GM19193 (cell line): ENCODE results near the gene ABLIM1.

Experiments used
- POLR2A ChIP-seq: IDR thresholded peaks from 4 replicates; pipeline ENCODE4 v1.6.1; 2011; ENCODE audit not compliant: insufficient read depth, insufficient read length; ENCODE audit errors: extremely low read depth

ABLIM1 gene

DNA sequence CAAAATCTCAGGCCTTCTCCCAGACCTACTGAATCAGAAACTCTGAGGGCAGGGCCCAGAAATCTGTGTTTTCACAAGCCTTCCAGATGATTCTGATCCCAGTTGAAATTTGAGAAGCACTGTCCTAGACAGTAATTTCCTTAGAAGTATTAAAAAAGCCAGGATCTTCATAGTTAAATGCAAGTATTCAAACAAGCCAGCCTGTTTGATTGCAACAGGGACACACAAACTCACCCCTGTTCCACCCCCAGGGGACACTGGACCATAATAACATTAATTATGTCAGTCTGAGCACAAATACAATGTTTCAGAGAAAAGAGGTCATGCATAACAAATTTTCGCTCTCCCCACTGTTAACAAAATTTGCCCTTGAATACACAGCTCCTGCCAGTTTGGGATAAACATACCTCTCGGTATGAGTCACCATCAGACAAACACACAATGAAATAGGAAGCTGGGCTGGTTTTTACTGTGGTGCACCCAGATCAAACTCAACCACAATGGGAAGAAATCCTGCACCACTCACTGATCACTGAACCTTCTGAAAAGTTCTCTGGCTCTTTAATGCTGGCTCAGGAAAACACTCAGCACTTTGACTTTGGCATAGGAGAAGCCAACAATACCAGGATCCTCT is 34.3 kb downstream of the ABLIM1 start:
- no peak for TF ChIP-seq POLR2A

DNA sequence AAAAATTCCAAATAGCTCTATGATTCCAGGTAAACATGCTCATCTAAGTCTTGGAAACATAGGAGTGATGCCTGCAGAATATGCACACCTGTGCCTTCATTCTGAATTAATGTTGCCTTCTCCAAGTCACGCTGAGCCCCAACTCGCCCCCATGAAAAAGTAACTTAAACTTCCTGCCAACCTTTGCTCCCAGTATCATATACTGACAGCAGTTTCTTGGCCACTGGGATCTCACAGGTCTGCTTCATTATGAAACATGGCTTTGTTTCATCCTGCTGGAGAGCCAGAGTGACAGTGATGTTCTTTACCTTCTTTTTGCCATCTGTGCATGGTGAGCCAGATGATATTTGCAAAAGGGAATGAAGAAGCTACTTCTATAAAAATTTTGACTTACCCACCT is 34.9 kb downstream of the ABLIM1 start:
- no peak for TF ChIP-seq POLR2A

DNA sequence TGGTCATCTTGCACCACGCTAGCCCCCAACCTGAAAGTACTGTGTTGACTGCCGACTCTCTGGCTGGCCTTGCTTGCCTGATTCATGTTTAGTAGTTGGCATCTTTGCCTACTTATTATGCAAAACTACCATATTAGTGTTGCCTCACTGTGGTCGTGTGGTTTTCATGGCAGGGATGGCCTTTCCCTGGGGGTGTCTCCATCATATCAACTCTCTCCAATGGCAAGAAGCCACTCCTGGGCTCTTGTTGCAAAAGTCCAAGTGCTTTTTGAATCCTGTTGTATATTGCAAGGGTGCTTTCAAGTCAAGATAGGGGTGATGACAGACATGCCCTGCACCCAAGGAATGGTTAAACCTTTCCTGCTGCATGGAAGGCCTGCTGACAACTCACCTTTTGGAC is 39.4 kb downstream of the ABLIM1 start:
- no peak for TF ChIP-seq POLR2A

DNA sequence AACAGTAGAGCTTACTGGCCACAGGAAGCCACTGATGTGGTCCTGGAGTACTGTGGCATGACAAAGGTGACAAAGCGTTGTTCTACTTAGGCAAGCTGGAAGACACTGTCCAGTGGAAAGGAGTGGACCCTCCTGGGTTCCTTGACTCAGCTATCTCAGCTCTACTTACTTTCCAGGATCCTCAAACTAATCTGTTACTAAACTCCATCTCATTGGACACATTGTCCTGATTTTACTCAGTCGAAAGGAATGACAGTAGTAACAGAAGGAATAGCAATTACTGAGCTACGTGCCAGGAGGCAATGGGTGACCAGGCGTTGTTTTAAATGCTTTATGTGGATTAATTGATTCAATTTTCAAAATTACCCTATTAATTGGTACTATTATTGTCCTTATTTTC is 41.6 kb downstream of the ABLIM1 start:
- no peak for TF ChIP-seq POLR2A

DNA sequence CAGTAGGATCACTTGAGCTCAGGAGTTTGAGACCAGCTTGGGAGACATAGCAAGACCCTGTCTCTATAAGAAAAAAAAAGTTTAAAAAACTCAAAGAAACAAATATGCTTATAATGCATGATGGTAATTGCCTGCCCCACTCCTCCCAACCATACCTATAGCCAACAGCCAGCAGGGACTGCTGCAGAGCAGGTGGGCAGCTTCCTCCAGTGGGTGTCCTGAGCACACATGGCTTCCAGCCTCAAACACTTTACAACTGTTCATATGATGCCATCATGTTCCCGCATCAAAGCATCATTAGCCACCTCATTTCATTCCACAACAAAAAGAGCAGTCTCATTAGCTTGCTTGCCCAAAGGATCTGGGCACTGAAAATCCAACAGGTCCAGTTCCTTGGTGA is 42.0 kb downstream of the ABLIM1 start:
- TF ChIP-seq POLR2A: no peak

DNA sequence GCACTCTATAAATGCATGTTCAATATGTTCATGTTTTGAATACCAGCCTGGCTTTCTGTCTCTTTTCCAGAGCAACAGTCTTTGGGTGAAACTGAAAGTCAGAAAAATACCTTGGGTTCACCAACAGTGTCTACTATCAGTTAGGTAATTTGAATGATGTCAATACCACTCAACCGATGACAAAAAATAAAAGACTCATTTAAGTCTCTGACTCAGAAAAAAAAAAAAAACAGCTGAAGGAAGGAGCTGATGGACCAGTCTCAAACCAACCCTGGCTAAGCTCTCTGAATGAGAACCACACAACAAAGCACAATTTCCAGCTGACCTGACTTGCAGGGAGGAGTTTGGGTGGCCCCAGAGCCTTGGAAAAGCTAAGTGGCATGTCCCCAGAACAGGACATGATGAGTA is 42.5 kb downstream of the ABLIM1 start:
- no peak for TF ChIP-seq POLR2A

DNA sequence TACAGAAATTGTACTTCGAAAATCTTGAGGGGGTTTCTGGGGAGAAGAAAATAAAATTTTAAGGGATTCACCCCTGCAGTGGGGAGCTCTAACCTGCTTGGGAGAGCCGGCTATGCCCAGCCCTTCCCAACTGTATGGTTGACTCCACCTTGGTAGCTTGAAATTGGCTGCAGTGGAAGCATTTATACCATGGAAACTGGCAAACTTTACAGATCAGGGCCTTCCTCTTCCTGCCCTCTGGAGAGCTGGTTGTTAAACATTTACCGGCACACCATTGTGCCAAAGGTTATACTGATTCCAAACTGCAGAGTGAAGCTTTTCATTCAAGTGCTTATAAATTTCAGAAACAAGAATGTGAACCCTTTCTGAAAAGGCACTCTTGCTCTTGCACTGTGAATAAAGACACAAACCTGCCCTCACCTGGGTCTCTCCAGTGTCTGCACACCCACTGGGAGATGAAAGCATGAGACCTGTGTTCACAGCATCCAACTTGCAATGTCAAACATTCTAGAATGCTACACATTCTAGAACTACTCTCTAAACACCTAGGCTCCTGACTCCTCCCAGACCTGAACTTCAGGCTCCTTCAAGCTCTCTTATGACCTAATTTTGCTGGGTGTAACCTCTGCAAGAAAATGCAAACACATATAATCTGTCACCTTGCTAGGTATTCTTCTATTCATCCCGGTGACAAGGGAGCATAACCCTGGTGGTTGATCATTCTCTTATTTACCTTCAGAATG is 44.7 kb downstream of the ABLIM1 start:
- TF ChIP-seq POLR2A: no peak

DNA sequence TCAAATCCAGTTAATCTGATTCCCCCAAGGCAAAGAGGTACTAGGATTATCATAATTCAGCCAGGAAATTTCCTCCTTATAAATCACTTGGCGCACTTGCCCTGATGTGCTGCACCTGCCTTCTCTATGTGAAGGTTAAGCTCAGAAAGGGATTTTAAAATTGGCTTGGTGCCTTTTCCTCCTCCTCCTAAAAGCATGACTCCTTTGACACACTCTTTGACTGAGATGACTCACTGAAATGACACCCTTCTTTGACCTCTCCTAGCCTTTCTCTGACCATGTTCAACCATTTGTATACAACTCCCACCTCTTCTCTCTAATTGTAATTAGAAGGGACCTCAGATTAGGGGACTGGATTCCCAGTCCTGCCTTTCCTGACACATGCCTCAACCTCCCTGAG is 46.5 kb downstream of the ABLIM1 start:
- no peak for TF ChIP-seq POLR2A

DNA sequence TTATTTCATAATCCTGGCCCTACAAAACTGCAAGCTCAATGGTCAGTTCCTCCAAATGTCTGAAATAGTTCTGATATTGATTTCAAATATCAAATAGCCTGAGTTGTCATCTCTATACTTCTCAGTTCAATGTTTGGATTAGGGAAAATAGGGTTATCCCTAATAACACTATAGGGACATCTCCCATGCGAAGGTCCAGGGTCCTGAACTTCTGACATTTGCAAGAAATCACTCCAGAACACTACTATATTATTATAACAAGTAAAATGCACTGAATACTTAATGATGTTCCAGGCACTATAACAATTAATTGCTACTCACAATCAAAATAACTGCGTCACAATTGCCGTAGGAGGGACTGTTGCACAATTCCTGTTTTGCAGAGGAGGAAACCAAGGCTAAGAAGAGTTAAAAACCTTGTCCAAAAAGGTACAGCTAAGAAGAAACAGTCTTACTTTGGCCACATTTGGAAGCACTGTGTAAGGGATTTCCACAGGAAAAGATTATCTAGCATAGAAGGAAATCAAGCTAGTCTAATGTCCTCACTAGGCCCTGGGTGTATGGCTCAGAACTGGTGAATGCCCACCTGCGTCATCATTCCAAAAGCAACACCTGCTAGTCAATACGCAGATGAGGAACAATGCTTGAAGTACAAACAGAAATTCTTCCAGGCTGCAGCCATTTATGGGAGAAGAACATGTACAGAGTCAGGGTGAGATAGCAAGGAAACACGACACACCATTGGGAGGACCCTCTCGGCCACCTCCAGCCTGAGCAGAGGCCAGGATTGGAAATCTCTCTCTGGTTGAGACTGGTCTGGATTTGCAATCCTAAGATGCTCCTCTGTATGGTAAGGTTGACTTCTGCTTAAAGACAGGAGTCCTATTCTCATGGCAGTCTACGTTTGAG is 48.3 kb downstream of the ABLIM1 start:
- no peak for TF ChIP-seq POLR2A

DNA sequence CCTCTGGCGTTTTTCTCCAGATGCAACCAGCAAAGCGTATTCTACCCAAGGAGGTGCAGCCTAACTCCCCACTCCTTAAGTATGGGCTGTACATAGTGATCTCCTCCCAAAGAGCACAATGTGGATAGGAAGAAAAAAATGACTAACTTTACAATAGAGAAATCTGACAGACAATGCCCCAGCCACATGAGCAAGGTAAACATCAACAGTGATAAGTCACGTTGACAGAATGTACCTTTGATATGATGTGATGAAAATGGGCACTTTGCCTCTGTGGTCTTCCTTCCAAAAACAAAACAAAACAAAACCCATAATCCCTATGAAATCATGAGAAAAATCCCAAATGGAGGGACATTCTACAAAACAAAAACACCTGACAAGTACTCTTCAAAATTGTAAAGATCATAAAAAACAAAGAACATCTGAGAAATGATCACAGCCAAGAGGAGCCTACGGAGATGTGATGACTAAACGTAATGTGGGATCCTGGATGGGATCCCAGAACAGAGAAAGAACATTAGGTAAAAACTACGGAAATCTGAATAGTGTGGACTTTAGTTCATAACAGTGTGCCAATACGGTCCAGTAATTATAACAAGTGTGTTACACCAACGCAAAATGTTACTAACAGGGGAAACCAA is 50.6 kb downstream of the ABLIM1 start:
- no peak for TF ChIP-seq POLR2A

DNA sequence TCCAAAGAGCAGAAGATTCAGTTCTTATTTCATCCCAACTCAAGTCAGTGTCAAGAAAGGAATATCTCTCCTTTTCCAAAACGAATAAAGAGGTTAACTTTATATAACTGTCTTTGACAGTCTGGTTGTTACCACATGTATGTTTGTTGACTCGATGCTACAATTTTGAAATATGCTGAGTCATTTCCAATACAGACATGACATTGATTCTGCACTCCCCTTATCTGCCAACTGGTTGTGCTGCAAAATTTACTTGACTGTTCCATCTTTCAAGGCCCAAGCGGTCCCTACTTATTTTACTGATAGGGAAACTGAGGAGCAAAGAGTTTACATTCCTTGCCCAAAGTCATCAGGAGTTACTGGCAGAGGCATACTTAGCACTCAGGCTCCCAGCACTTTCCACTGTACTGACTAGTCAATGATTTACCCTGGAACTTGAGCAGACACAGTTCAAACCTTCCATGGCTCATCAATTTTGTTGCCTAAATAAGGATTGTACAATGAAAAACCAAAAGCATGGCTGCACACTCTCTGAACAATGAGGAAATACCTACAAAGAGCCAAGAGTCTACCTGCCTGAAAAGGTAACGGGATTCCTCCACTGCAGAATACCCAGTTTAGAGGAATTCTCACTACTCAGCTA is 52.8 kb downstream of the ABLIM1 start:
- TF ChIP-seq POLR2A: no peak

DNA sequence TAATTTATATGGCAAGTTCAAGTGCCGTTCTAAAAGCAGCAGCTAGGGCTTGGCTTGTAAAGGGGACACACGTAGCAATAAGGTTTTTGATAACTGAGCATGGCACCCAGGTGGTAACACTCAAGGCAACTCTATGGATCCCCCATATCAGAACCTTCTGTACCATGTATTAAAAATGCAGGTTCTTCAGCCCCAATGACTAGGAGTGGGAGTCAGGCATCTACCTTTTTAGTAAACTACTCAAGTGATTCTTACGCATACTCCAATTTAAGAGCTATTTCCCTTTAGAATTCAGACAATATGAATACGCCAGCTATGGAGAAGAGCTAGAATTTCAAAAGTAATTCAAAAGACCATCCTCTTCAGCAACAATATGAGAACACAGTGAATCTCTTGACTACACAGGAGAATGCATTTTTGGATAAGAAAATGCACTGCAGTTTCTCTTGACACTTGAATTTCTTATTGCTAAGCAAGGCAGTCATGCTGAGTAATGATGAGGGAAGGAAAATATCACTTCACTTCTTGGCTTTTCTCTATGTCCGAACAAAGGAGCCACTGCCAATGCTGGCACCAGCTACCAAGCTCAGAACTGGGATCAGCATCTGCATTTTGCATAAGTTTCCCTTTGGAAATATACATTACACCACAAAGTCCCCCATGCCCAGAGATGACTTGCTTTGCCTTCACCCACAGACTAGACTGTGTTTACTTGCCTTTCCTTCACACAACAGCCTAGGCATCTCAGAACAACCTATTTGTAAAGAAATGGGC is 53.5 kb downstream of the ABLIM1 start:
- TF ChIP-seq POLR2A: no peak

DNA sequence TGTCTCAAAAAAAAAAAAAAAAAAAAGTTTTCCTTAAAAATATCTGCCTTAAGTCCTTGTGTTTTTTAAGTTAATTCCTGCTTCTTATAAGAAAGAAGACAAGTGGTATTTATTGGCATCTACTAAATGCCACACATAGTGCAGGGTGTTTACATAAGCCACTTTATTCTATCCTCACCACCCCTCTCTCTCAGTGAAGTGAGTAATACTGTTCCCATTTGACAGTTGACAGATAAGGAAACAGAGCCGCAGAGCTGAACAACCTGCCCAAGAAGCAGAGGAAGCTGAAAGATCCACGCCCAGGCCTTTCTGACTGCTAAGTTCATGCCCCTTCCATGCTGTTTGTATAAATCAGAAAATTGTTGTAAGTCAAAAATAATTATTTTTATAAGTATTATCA is 54.1 kb downstream of the ABLIM1 start:
- TF ChIP-seq POLR2A: no peak

DNA sequence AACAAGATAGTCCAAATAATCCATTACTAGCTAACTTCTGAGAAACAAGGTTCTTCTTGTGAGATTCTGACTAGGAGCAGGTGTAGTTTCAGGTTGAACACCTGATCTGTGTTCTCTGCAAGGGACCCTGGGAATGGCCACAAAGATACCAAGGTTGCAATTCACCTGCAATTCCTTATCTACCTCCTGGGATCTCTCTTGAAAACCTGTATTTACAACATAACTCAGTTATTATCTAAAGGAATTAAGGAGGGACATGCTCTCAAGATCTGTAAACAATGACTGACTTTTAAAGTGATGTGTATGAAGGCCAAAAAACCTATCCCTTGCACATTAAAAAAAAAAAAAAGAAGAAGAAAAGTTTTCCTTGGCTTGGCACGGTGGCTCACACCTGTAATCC is 54.8 kb downstream of the ABLIM1 start:
- no peak for TF ChIP-seq POLR2A
